HG03196 (cell line): Measurements from ENCODE around the gene IFFO2.
"Not testable (repeated sequence)": the region's sequence is repeated elsewhere in the genome, so short reads cannot be mapped to it uniquely, and the experiment has no call there.

Experiments used
- ATAC-seq: cut with Tn5 transposase; IDR thresholded peaks from one replicate; pipeline ENCODE4 v1.9.1; 2021; ENCODE audit not compliant: unreplicated experiment

Gene IFFO2

GRCh38 chr1:18878538-18879214 is 77.8 kb downstream of the IFFO2 start:
- ATAC-seq: no peak

- no peak for ATAC-seq
Observed at GRCh38 chr1:18877282-18877681, 79.2 kb downstream of the IFFO2 start.

- ATAC-seq: no peak
Observed at GRCh38 chr1:18876210-18876609, 80.3 kb downstream of the IFFO2 start.

GRCh38 chr1:18875796-18876128 is 80.7 kb downstream of the IFFO2 start:
- ATAC-seq: no peak

- ATAC-seq: no peak
Observed at GRCh38 chr1:18875107-18875795, 81.2 kb downstream of the IFFO2 start.

- ATAC-seq: no peak
Observed at GRCh38 chr1:18874600-18874999, 81.9 kb downstream of the IFFO2 start.

GRCh38 chr1:18874036-18874435 is 82.4 kb downstream of the IFFO2 start:
- ATAC-seq: no peak

- ATAC-seq: no peak
Observed at GRCh38 chr1:18872071-18872611, 84.3 kb downstream of the IFFO2 start.

- no peak for ATAC-seq
Observed at GRCh38 chr1:18871401-18872070, 84.9 kb downstream of the IFFO2 start.

GRCh38 chr1:18870957-18871356 is 85.5 kb downstream of the IFFO2 start:
- no peak for ATAC-seq

- ATAC-seq: not testable (repeated sequence)
Observed at GRCh38 chr1:18870595-18870865, 85.9 kb downstream of the IFFO2 start.

GRCh38 chr1:18869847-18870594 is 86.5 kb downstream of the IFFO2 start:
- ATAC-seq: no peak

- ATAC-seq: no peak
Observed at GRCh38 chr1:18868801-18869424, 87.6 kb downstream of the IFFO2 start.

GRCh38 chr1:18868354-18868753 is 88.1 kb downstream of the IFFO2 start:
- no peak for ATAC-seq

GRCh38 chr1:18866846-18867245 is 89.6 kb downstream of the IFFO2 start:
- ATAC-seq: no peak

- no peak for ATAC-seq
Observed at GRCh38 chr1:18866314-18866713, 90.2 kb downstream of the IFFO2 start.

- ATAC-seq: no peak
Observed at GRCh38 chr1:18865176-18865575, 91.3 kb downstream of the IFFO2 start.

- ATAC-seq: no peak
Observed at GRCh38 chr1:18861590-18861989, 94.9 kb downstream of the IFFO2 start.

- ATAC-seq: no peak
Observed at GRCh38 chr1:18861082-18861481, 95.4 kb downstream of the IFFO2 start.

GRCh38 chr1:18859560-18859959 is 96.9 kb downstream of the IFFO2 start, which contains the start of gene TAS1R2:
TAS1R2 (minus strand) TSS chr1:18859660; CDS start chr1:18859660, 0 bp downstream.
- ATAC-seq: no peak

GRCh38 chr1:18858070-18858688 is 98.3 kb downstream of the IFFO2 start:
- ATAC-seq: no peak
